ENCODE measurements around the gene PDE11A. TPM values are rescaled to one million over a fixed set of nuclear protein-coding genes. Genes with fewer than 3 reads are reported as not detected.
"Not testable (repeated sequence)": the region's sequence is repeated elsewhere in the genome, so short reads cannot be mapped to it uniquely, and the experiment has no call there.

PDE11A gene
- total and polyA plus RNA-seq, 2 of the 13 experiments (the other 11 are each of a cell fraction or from before 2014, with no cell fraction given), result 1.2 to 1.7 TPM

DNA sequence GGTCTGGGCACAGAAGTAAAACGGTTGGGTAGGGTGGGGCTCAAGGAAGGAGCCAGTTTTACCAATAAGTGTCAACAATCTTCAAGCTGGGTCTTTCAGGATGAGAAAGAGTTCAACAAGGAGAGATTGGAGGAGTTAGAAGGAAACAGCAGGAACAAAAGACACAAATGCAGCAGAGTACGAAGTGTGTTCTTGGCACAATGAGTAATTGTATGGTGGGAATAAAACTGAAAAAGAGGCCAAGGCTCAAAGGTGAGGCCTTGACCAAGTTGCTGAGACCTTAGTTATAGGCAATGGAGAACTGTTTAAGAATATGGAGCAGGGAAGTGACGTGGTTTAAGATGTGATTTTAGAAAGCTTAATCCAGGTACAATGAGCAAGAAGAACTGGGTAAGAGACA is 230.3 kb downstream of the PDE11A start (continued):
- no peak for TF ChIP-seq SMYD3 (CRISPR knock-in tag; IDR thresholded peaks at IDR 0.05)
- no peak for TF ChIP-seq MEF2D (CRISPR knock-in tag; IDR thresholded peaks at IDR 0.05)
- TF ChIP-seq, protein P1, sequence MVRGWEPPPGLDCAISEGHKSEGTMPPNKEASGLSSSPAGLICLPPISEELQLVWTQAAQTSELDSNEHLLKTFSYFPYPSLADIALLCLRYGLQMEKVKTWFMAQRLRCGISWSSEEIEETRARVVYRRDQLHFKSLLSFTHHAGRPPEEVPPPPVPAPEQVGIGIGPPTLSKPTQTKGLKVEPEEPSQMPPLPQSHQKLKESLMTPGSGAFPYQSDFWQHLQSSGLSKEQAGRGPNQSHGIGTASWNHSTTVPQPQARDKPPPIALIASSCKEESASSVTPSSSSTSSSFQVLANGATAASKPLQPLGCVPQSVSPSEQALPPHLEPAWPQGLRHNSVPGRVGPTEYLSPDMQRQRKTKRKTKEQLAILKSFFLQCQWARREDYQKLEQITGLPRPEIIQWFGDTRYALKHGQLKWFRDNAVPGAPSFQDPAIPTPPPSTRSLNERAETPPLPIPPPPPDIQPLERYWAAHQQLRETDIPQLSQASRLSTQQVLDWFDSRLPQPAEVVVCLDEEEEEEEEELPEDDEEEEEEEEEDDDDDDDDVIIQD (CRISPR knock-in tag; IDR thresholded peaks at IDR 0.05; ENCODE audit: low read depth), result no peak
- TF ChIP-seq ZMYM2 (CRISPR knock-in tag; IDR thresholded peaks at IDR 0.05), result no peak
- TF ChIP-seq, protein P2, sequence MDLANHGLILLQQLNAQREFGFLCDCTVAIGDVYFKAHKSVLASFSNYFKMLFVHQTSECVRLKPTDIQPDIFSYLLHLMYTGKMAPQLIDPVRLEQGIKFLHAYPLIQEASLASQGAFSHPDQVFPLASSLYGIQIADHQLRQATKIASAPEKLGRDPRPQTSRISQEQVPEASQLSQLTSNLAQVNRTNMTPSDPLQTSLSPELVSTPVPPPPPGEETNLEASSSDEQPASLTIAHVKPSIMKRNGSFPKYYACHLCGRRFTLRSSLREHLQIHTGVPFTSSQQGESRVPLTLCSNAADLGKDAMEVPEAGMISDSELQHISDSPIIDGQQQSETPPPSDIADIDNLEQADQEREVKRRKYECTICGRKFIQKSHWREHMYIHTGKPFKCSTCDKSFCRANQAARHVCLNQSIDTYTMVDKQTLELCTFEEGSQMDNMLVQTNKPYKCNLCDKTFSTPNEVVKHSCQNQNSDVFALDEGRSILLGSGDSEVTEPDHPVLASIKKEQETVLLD (CRISPR knock-in tag; IDR thresholded peaks at IDR 0.05; ENCODE audit: low read depth), result no peak

DNA sequence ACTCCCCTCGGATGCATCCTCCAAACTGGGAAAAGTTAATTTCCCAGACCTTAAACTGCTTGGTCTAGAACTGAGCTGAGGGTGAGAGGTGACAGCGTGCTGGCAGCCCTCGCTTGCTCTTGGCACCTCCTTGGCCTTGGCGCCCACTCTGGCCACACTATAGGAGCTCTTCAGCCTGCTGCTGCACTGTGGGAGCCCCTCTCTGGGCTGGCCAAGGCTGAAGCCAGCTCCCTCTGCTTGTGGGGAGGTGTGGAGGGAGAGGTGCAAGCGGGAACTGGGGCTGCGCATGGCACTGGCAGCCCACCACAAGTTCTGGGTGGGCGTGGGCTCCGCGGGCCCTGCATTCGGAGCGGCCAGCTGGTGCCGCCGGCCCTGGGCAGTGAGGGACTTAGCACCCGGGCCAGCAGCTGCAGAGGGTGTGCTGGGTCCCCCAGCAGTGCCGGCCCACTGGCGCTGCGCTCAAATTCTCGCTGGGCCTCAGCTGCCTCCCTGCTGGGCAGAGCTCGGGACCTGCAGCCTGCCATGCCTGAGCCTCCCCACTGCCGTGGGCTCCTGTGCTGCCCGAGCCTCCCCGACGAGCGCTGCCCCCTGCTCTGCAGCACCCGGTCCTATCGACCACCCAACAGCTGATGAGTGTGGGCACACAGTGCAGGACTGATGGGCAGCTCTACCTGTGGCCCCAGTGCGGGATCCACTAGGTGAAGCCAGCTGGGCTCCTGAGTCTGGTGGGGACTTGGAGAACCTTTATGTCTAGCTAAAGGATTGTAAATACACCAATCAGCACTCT is 237.0 kb downstream of the PDE11A start:
- H2AFZ ChIP-seq (ENCODE audit: low read length); H3K4me1 ChIP-seq (ENCODE audit: insufficient read depth, low read length); DNase-seq (ENCODE audit: low spot score); H3K27ac ChIP-seq (ENCODE audit: extremely low read length, insufficient read depth, low read length); FAIRE-seq; BruUV-seq (replicated peaks); ATAC-seq; H3K36me3 ChIP-seq (replicated peaks in 1 of 2; ENCODE audit: control insufficient read depth in 1 of 2, insufficient read depth in 2 of 2, low read length in 2 of 2); intact Hi-C loops (cut with micrococcal nuclease; ENCODE audit: unreplicated experiment); H3K4me2 ChIP-seq (ENCODE audit: low read depth, low read length); CTCF ChIA-PET (ENCODE audit: low intra/inter-chr PET ratio, low total read pairs); H3K4me3 ChIP-seq (replicated peaks in 1 of 3; ENCODE audit: insufficient read depth in 1 of 3, low read depth in 2 of 3, low read length in 3 of 3); POLR2A ChIA-PET; H3K79me2 ChIP-seq (ENCODE audit: insufficient read depth, low read length); H3K9ac ChIP-seq (ENCODE audit: insufficient read depth, low read depth, low read length); H3K27me3 ChIP-seq (ENCODE audit: control insufficient read depth in 1 of 2, insufficient read depth in 2 of 2, low read length in 2 of 2); in situ Hi-C loops (cut with HindIII; ENCODE audit: extremely low pct_ligation_motif_present, low pct_unique_long_range_greater_than_20kb); H4K20me1 ChIP-seq (ENCODE audit: insufficient read depth, low read length): not testable (repeated sequence)
- WGBS (ENCODE audit: low lambda C conversion rate), result 75% methylated on average over 16 of the region's 27 CpGs
- peaks cover 42% of the 10 kb centered on the region for H3K9me3 ChIP-seq (ENCODE audit: low read length)
- 0 out of 2 replicates have a peak, but pooled peaks have one; percentile 69 for TF ChIP-seq ZNF850 (CRISPR knock-in tag; conservative IDR thresholded peaks at IDR 0.05)
